MCF 10A (cell line): Measurements from ENCODE around the gene SYT1. TPM values are rescaled to one million over a fixed set of nuclear protein-coding genes. Genes with fewer than 3 reads are reported as not detected.

Source experiments
- BruUV-seq: library from RNA; stranded (reverse); fragments of 400-500 nt; replicated peaks from 2 replicates; lab custom pipeline; 2021; lab: Mats Ljungman, UMichigan
- CTCF ChIA-PET: fragments of 300-600 bp; sonication (Branson Sonifier 250); formaldehyde crosslinking; extraction: SDS; loops from one replicate; lab custom pipeline; 2021; ENCODE audit warnings: antibody characterized with exemption, inconsistent platforms; lab: Yijun Ruan, JAX
- POLR2A ChIA-PET: fragments of 300-600, 350-650 bp; sonication (Branson Sonifier 250); formaldehyde crosslinking; extraction: SDS; loops from one replicate; lab custom pipeline; 2020; ENCODE audit warnings: antibody characterized with exemption, inconsistent platforms; lab: Yijun Ruan, JAX
- DNase-seq: peaks from one replicate; pipeline ENCODE4 v3.0.0-alpha.2; 2018; ENCODE audit not compliant: unreplicated experiment
- H3K27ac Mint-ChIP-seq: one replicate; pipeline ENCODE4 v1.8.0; 2022; ENCODE audit warnings: mild to moderate bottlenecking, low read depth, mixed read lengths; ENCODE audit not compliant: unreplicated experiment
- H3K27me3 Mint-ChIP-seq: one replicate; pipeline ENCODE4 v1.8.0; 2022; ENCODE audit warnings: mixed read lengths; ENCODE audit not compliant: insufficient read depth, unreplicated experiment
- H3K36me3 Mint-ChIP-seq: one replicate; pipeline ENCODE4 v1.8.0; 2022; ENCODE audit warnings: mild to moderate bottlenecking, moderate library complexity, mixed read lengths; ENCODE audit not compliant: insufficient read depth, unreplicated experiment
- H3K4me1 Mint-ChIP-seq: one replicate; pipeline ENCODE4 v1.8.0; 2022; ENCODE audit warnings: mixed read lengths; ENCODE audit not compliant: insufficient read depth, unreplicated experiment
- H3K4me3 Mint-ChIP-seq: one replicate; pipeline ENCODE4 v1.8.0; 2022; ENCODE audit warnings: mild to moderate bottlenecking, moderate library complexity, mixed read lengths; ENCODE audit not compliant: unreplicated experiment
- H3K9me3 Mint-ChIP-seq: one replicate; pipeline ENCODE4 v1.8.0; 2022; ENCODE audit warnings: mixed read lengths; ENCODE audit not compliant: unreplicated experiment
- CTCF ChIP-seq: fragments of 200-600 bp; IDR thresholded peaks from one replicate; pipeline ENCODE4 v1.8.0; 2022; ENCODE audit warnings: antibody characterized with exemption, mild to moderate bottlenecking; ENCODE audit not compliant: unreplicated experiment
- intact Hi-C: fragments of 100-400 bp; cut with micrococcal nuclease; formaldehyde crosslinking; loops from 2 replicates; pipeline ENCODE4 v1.14.1; 2022
- total RNA-seq: library from RNA; stranded (reverse); gene quantifications from 2 replicates; pipeline ENCODE4 v1.2.3, GENCODE V29; 2022

Gene SYT1
- total RNA-seq, 1 experiment from 2014 or later: 7.4 TPM

GRCh38 chr12:79217306-79217705, 352.7 kb downstream of the SYT1 start:
- H3K9me3 Mint-ChIP-seq: peaks cover 16% of the 10 kb centered on the region
- ChIA-PET POLR2A (no interaction called here), CTCF (interaction anchor here (0.6 kb wide), 1 partner anchor 128 kb away, joined by 3 read pairs; no protein-coding TSS in a partner anchor)
- no peak overlapping the region for H3K27ac Mint-ChIP-seq
- no peak overlapping the region for H3K4me3 Mint-ChIP-seq
- no peaks in the 10 kb centered on the region for H3K4me1 Mint-ChIP-seq
- intact Hi-C loops: no loop called here
- no peak for DNase-seq
- BruUV-seq: no TSS peak
- no peaks in the 10 kb centered on the region for H3K27me3 Mint-ChIP-seq
- no peak for TF ChIP-seq CTCF
- H3K36me3 Mint-ChIP-seq: no peaks in the 10 kb centered on the region

GRCh38 chr12:79223210-79223609, 358.6 kb downstream of the SYT1 start:
- Mint-ChIP-seq H3K4me3 (no peak overlapping the region), H3K27me3 (no peaks in the 10 kb centered on the region), H3K36me3 (no peaks in the 10 kb centered on the region), H3K9me3 (peaks cover 28% of the 10 kb centered on the region), H3K27ac (no peak overlapping the region), H3K4me1 (no peaks in the 10 kb centered on the region)
- intact Hi-C loops: no loop called here
- ChIA-PET CTCF (interaction anchor here (0.8 to 1.2 kb wide), 2 partner anchors 25 to 122 kb away, joined by 3 to 4 read pairs; no protein-coding TSS in a partner anchor), POLR2A (no interaction called here)
- no peak for TF ChIP-seq CTCF
- DNase-seq: no peak
- no TSS peak for BruUV-seq

GRCh38 chr12:79223761-79224160, 359.2 kb downstream of the SYT1 start:
- Mint-ChIP-seq H3K4me1 (no peaks in the 10 kb centered on the region), H3K36me3 (no peaks in the 10 kb centered on the region), H3K4me3 (no peak overlapping the region), H3K27ac (no peak overlapping the region), H3K27me3 (no peaks in the 10 kb centered on the region), H3K9me3 (peaks cover 31% of the 10 kb centered on the region)
- intact Hi-C loops: no loop called here
- no peak for TF ChIP-seq CTCF
- ChIA-PET POLR2A (interaction anchor here (1.0 kb wide), 1 partner anchor 9 kb away, joined by 3 read pairs; no protein-coding TSS in a partner anchor), CTCF (interaction anchor here (0.6 to 1.2 kb wide), 3 partner anchors 25 to 164 kb away, joined by 3 to 4 read pairs (median 3); no protein-coding TSS in a partner anchor)
- no TSS peak for BruUV-seq
- DNase-seq: no peak

- DNase-seq: no peak
- no TSS peak for BruUV-seq
- ChIA-PET POLR2A (no interaction called here), CTCF (no interaction called here)
- Mint-ChIP-seq H3K4me1 (no peaks in the 10 kb centered on the region), H3K4me3 (no peak overlapping the region), H3K27me3 (no peaks in the 10 kb centered on the region), H3K27ac (no peak overlapping the region), H3K9me3 (peaks cover 16% of the 10 kb centered on the region), H3K36me3 (no peaks in the 10 kb centered on the region)
- TF ChIP-seq CTCF: no peak
- intact Hi-C loops: no loop called here
These were observed 362.5 kb downstream of the SYT1 start for GRCh38 chr12:79227091-79227490.
